ENCODE measurements around the gene C9orf153. TPM values are rescaled to one million over a fixed set of nuclear protein-coding genes. Genes with fewer than 3 reads are reported as not detected.

C9orf153 gene
- total RNA-seq, 1 donor from 2014 or later, result not detected

GRCh38 chr9:86248746-86249145, 10.7 kb downstream of the C9orf153 start:
- H3K4me3 ChIP-seq (ENCODE audit: low read depth, low read length), result no peak overlapping the region
- DNase-seq (ENCODE audit: low read depth), result no peak
- TF ChIP-seq CTCF (conservative IDR thresholded peaks at IDR 0.05; ENCODE audit: low read depth, low read length), result no peak

- peak; percentile 7 for TF ChIP-seq CTCF (conservative IDR thresholded peaks at IDR 0.05; ENCODE audit: low read depth, low read length)
- DNase-seq (ENCODE audit: low read depth), result no peak
- no peak overlapping the region for H3K4me3 ChIP-seq (ENCODE audit: low read depth, low read length)
Observed at GRCh38 chr9:86246752-86247161, 12.7 kb downstream of the C9orf153 start.

- DNase-seq (ENCODE audit: low read depth), result no peak
- H3K4me3 ChIP-seq (ENCODE audit: low read depth, low read length), result no peak overlapping the region
- no peak for TF ChIP-seq CTCF (conservative IDR thresholded peaks at IDR 0.05; ENCODE audit: low read depth, low read length)
Observed at GRCh38 chr9:86242071-86242470, 17.4 kb downstream of the C9orf153 start.

- no peak for DNase-seq (ENCODE audit: low read depth)
- TF ChIP-seq CTCF (conservative IDR thresholded peaks at IDR 0.05; ENCODE audit: low read depth, low read length), result no peak
- H3K4me3 ChIP-seq (ENCODE audit: low read depth, low read length), result no peak overlapping the region
Observed at GRCh38 chr9:86241216-86241615, 18.2 kb downstream of the C9orf153 start.

- no peak overlapping the region for H3K4me3 ChIP-seq (ENCODE audit: low read depth, low read length)
- DNase-seq (ENCODE audit: low read depth), result no peak
- peak; percentile 1 for TF ChIP-seq CTCF (conservative IDR thresholded peaks at IDR 0.05; ENCODE audit: low read depth, low read length)
Observed at GRCh38 chr9:86238861-86239770, 20.3 kb downstream of the C9orf153 start.

- no peak for TF ChIP-seq CTCF (conservative IDR thresholded peaks at IDR 0.05; ENCODE audit: low read depth, low read length)
- no peak overlapping the region for H3K4me3 ChIP-seq (ENCODE audit: low read depth, low read length)
- no peak for DNase-seq (ENCODE audit: low read depth)
Observed at GRCh38 chr9:86230858-86231257, 28.6 kb downstream of the C9orf153 start.

GRCh38 chr9:86222667-86223066, 36.8 kb downstream of the C9orf153 start:
- no peak for DNase-seq (ENCODE audit: low read depth)
- H3K4me3 ChIP-seq (ENCODE audit: low read depth, low read length), result no peak overlapping the region
- TF ChIP-seq CTCF (conservative IDR thresholded peaks at IDR 0.05; ENCODE audit: low read depth, low read length), result no peak

Data from epithelial cell of proximal tubule (primary cell).